ENCODE data around the gene ACVR1. TPM values are rescaled to one million over a fixed set of nuclear protein-coding genes. Genes with fewer than 3 reads are reported as not detected.
A peak's percentile ranks its signal among the peaks of the same experiment; 100 is the strongest.

ACVR1 gene
- total and polyA plus RNA-seq, 9 of the 15 experiments (the other 6 are each of a cell fraction or from before 2014, with no cell fraction given): 3.8 to 14.3 (median 6.9) TPM

DNA sequence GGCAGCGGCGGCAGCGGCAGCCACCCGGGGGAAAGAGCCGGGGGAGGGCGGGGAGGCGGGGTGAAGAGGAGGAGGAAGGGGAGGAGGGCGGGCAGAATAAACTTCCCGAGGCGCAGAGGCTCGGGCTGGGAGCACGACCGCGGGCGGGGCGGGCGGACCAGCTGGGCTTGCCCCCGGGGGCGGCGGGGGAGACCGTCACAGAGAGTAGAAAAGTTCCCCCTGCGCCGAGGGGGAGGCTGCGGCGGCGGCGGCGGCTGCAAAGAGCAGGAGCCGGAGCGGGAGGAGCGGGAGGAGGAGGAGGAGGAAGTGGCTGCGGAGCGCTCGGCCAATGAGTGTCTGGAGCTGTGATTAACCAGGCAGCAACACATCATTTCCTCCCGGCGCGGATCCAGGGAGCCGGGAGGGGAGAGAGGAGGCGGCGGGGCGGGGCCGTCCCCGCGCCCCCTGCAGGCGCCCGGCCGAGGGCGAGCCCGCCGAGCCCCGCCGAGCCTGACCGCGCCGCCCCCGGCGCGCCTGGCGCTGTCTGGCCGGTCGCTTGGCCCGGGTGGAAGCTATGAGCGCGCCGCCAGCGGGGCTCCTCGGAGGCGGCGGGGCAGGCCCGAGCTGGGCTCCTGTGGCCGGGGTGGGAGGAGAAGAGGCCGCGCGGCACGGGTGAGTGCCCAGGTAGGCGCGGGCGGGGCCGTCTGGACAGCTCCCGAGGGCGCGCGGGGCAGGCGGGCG lies at the start of gene ACVR1 (continued):
- TF ChIP-seq POLR3A (IDR thresholded peaks at IDR 0.05; ENCODE audit: borderline replicate concordance, extremely low read depth, insufficient read depth, insufficient read length): no peak
- no peak for TF ChIP-seq NR2F6 (CRISPR knock-in tag; IDR thresholded peaks at IDR 0.05)
- peak; percentile 57; the same call in 1 of the 2 replicates for TF ChIP-seq ZNF12 (CRISPR knock-in tag; IDR thresholded peaks at IDR 0.05)
- no peak for TF ChIP-seq GABPB2 (CRISPR knock-in tag; conservative IDR thresholded peaks at IDR 0.05)
- TF ChIP-seq MEIS2 (IDR thresholded peaks at IDR 0.05; ENCODE audit: partially characterized antibody): no peak
- no peak for TF ChIP-seq DNMT1 (IDR thresholded peaks at IDR 0.05)
- peak; percentile 80 for TF ChIP-seq POLR2A (conservative IDR thresholded peaks at IDR 0.05)
- TF ChIP-seq, protein P1, sequence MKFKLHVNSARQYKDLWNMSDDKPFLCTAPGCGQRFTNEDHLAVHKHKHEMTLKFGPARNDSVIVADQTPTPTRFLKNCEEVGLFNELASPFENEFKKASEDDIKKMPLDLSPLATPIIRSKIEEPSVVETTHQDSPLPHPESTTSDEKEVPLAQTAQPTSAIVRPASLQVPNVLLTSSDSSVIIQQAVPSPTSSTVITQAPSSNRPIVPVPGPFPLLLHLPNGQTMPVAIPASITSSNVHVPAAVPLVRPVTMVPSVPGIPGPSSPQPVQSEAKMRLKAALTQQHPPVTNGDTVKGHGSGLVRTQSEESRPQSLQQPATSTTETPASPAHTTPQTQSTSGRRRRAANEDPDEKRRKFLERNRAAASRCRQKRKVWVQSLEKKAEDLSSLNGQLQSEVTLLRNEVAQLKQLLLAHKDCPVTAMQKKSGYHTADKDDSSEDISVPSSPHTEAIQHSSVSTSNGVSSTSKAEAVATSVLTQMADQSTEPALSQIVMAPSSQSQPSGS (CRISPR knock-in tag; IDR thresholded peaks at IDR 0.05): no peak
- peak; percentile 95 for TF ChIP-seq HMGN3 (IDR thresholded peaks at IDR 0.05; ENCODE audit: borderline replicate concordance, extremely low read depth, insufficient read length, low read depth, low read length)
- TF ChIP-seq RBM34 (IDR thresholded peaks at IDR 0.05; ENCODE audit: borderline replicate concordance, insufficient read depth, low read length): no peak
- TF ChIP-seq, protein P2, sequence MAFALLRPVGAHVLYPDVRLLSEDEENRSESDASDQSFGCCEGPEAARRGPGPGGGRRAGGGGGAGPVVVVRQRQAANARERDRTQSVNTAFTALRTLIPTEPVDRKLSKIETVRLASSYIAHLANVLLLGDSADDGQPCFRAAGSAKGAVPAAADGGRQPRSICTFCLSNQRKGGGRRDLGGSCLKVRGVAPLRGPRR (CRISPR knock-in tag; IDR thresholded peaks at IDR 0.05): 0 out of 2 replicates have a peak, but pooled peaks have one; percentile 39
- TF ChIP-seq KDM4B (IDR thresholded peaks at IDR 0.05; ENCODE audit: borderline replicate concordance in 2 of 2, low read depth in 1 of 2): peak in 1 of 2 experiments; percentile 60; a peak in 1 of 4 replicates
- TF ChIP-seq, protein P3, sequence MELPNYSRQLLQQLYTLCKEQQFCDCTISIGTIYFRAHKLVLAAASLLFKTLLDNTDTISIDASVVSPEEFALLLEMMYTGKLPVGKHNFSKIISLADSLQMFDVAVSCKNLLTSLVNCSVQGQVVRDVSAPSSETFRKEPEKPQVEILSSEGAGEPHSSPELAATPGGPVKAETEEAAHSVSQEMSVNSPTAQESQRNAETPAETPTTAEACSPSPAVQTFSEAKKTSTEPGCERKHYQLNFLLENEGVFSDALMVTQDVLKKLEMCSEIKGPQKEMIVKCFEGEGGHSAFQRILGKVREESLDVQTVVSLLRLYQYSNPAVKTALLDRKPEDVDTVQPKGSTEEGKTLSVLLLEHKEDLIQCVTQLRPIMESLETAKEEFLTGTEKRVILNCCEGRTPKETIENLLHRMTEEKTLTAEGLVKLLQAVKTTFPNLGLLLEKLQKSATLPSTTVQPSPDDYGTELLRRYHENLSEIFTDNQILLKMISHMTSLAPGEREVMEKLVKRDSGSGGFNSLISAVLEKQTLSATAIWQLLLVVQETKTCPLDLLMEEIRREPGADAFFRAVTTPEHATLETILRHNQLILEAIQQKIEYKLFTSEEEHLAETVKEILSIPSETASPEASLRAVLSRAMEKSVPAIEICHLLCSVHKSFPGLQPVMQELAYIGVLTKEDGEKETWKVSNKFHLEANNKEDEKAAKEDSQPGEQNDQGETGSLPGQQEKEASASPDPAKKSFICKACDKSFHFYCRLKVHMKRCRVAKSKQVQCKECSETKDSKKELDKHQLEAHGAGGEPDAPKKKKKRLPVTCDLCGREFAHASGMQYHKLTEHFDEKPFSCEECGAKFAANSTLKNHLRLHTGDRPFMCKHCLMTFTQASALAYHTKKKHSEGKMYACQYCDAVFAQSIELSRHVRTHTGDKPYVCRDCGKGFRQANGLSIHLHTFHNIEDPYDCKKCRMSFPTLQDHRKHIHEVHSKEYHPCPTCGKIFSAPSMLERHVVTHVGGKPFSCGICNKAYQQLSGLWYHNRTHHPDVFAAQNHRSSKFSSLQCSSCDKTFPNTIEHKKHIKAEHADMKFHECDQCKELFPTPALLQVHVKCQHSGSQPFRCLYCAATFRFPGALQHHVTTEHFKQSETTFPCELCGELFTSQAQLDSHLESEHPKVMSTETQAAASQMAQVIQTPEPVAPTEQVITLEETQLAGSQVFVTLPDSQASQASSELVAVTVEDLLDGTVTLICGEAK (IDR thresholded peaks at IDR 0.05): peak; percentile 81
- TF ChIP-seq, protein P3 (CRISPR knock-in tag; IDR thresholded peaks at IDR 0.05): no peak
- TF ChIP-seq, protein P4, sequence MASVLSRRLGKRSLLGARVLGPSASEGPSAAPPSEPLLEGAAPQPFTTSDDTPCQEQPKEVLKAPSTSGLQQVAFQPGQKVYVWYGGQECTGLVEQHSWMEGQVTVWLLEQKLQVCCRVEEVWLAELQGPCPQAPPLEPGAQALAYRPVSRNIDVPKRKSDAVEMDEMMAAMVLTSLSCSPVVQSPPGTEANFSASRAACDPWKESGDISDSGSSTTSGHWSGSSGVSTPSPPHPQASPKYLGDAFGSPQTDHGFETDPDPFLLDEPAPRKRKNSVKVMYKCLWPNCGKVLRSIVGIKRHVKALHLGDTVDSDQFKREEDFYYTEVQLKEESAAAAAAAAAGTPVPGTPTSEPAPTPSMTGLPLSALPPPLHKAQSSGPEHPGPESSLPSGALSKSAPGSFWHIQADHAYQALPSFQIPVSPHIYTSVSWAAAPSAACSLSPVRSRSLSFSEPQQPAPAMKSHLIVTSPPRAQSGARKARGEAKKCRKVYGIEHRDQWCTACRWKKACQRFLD (CRISPR knock-in tag; IDR thresholded peaks at IDR 0.05): no peak

All from K562 (cell line).